Measurements from ENCODE around the gene GMPS.
"Not testable (repeated sequence)": the region's sequence is repeated elsewhere in the genome, so short reads cannot be mapped to it uniquely, and the experiment has no call there.

The GMPS gene

GRCh38 chr3:155872904-155873646 lies 2.6 kb downstream of the GMPS start:
- no peak for DNase-seq (ENCODE audit: low spot score)

DNA sequence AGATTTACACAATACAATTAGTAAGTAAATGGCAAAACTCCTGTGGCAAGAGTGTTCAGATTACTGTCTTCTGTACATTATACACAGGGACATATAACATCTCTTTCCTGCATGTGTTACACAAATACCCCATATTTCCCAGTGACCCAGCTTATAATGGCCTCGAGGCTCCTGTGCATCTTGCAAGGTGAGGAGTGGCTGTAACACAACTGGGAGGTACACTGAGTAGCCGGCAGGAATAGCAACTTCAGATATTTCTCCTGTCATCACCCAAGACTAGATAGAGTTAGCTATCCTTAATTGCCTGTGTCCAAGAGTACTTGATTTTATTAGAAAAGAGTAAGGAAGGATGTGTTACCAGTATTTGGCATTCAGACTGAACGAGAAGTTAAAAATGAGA lies 5.6 kb downstream of the GMPS start:
- no peak for DNase-seq (ENCODE audit: low spot score)

DNA sequence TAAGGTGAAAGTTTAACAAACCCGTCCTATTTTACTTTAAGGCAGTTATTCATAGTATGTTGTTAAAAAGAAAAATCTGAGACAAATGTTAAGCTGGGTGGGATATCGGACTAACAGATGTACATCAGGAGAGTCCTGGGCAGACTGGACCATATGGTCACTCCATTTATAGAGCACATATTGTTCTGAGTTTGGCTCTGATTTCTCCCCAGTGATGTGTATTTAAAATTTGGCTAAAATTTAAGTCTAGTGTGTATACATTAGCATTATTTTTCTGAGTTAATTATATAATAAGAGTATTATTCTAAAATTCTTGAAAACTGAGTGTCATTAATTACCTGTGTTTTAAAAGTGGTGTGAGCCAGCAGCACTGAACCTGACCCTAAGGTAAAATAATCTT lies 6.1 kb downstream of the GMPS start:
- DNase-seq (ENCODE audit: low spot score), result no peak

GRCh38 chr3:155880286-155880685 lies 9.8 kb downstream of the GMPS start:
- DNase-seq (ENCODE audit: low spot score), result no peak

DNA sequence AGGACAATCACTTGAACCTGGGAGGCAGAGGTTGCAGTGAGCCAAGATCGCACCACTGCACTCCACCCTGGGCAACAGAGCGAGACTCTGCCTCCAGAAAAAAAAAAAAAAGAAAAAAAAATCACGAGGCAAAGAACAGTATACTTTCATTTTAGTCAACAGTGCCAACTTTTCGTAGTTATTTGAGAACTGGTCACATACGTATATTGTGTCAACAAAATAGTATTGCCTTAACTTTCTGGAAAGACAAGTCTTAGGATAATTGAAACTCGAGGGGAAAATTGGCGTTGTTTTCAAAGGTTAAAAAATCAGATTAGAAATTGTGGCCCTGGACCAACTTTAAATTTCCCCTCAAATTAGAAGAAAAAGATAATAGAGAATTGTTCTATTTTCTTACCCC lies 13.8 kb downstream of the GMPS start:
- DNase-seq (ENCODE audit: low spot score), result no peak

DNA sequence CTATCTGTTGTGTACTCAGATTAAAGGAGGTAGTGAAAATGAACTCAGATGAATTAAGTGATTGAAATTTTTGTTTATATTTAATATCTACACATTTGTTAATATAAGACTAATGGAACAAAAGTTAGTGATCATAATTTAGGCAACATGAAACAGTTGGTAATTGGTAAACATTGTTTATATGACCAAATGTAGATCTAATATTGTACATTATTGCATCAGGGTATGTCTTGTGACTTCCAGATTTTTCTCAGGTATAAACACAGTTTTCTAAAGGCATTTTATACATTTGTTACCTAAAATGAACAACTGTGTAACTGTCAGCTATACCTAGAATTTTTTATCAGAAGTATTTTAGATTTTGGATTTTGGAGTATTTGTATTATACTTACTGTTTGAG lies 14.8 kb downstream of the GMPS start:
- no peak for DNase-seq (ENCODE audit: low spot score)

DNA sequence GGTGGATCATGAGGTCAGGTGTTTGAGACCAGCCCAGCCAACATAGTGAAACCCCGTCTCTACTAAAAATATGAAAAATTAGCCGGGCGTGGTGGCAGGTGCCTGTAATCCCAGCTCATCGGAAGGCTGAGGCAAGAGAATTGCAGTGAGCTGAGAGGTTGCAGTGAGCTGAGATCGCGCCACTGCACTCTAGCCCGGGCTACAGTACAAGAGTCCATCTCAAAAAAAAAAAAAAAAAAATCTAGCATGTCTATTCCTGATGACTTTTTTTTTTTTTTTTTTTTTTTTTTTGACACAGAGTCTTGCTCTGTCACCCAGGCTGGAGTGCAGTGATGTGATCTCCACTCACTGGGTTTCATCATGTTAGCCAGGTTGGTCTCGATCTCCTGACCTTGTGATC lies 15.9 kb downstream of the GMPS start:
- not testable (repeated sequence) for DNase-seq (ENCODE audit: low spot score)

- no peak for DNase-seq (ENCODE audit: low spot score)
These were observed 16.5 kb downstream of the GMPS start for GRCh38 chr3:155886915-155887314.

GRCh38 chr3:155889212-155889611 lies 18.8 kb downstream of the GMPS start:
- no peak for DNase-seq (ENCODE audit: low spot score)

DNA sequence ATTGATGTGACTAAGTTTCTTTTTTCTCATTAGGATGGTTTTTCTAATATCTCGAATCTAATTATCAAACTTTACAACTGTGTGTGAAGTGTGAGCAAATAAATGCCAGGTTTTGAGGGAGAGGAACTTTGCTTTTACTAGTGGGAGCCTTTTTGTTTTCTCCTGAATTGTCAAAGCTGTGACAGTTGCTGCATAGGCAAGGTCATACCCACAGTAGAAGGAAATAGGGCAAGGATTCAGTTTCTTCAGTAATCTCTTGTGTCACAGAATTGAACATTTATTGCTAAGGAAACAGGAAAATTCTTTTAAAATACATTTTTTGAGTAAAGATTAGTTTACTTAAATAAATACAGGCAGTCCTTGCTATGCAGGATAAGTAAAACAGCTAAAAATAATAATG lies 19.5 kb downstream of the GMPS start:
- DNase-seq (ENCODE audit: low spot score), result no peak

DNA sequence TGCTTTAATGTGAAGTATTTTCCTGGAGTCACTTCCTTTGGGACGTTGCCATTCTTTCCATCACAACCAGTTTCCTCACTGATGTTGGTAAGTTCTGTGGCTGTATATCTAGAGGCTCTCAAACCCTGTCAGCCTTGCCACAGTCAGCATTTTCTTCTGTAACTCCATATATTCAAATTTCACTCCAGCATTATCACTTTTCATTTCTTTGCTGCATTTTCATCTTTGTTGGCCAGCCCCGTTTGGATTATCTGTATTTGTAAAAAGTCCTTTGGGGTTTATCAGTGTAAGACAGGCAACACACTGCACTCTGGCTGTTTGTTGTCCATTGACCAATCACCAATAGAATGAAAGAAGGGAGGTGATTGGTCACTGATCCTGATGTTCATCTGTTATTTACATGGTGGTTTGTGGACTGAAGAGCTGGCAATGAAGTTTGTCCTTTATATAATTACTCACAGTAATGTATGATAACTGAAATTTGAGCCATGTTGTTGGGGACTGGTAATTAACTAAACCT lies 20.3 kb downstream of the GMPS start:
- DNase-seq (ENCODE audit: low spot score), result peak; percentile 18

DNA sequence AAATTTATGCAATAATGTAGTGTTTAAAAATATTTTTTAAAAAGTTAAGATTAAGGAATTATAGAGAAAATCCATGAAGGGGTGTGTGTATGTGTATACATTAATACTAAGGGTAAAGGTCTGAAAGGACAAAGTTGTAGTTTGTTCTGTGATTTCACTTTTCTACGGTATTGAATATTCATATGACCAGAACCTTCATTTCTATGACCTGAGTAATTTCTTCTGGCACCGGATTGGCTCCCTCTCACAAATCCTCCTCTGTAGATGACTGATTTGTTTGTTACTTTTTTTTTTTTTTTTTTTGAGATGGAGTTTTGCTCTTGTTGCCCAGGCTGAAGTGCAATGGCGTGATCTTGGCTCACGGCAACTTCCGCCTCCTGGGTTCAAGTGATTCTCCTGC lies 20.9 kb downstream of the GMPS start:
- DNase-seq (ENCODE audit: low spot score), result no peak

DNA sequence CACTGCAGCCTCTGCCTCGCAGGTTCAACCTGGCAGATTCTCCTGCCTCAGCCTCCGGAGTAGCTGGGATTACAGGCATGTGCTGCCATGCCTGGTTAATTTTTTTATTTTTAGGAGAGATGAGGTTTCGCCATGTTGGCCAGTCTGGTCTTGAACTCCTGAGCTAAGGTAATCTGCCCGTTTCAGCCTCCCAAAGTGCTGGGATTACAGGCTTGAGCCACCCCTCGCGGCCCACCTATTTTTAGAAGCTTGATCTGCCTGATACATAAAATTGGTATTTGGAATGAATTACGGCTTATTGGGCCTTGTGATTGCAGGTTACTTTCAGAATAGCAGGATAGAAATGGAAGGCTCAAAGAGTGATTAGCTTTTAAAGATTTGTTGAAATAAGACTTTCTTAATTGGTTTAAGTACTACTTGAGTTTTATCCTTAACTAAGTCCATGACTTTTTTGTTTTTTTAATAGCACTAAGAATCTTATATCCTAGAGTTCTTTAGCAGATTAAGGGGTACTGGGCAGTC lies 25.0 kb downstream of the GMPS start:
- no peak for DNase-seq (ENCODE audit: low spot score)

- DNase-seq (ENCODE audit: low spot score), result no peak
These were observed 36.5 kb downstream of the GMPS start for GRCh38 chr3:155906900-155907299.

- no peak for DNase-seq (ENCODE audit: low spot score)
These were observed 37.6 kb downstream of the GMPS start for GRCh38 chr3:155908086-155908485.

DNA sequence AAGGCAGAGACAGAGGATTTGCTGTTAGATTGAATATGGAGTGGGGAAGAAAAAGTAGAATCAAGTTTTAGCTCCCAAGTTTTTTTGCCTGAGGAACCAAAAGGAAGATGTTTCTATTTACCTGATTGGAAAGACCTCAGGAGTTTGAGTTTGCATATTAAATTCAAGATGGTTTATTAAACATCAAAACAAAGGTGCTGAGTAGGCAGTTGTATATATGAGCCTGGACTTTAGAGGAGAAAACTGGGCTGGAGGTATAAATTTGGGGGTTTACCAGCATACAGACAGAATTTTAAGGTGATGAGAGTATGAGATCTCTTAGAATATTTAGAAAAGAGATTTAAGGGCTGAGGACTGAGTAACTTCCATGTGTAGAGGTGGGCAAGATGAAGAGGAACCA lies 38.2 kb downstream of the GMPS start:
- DNase-seq (ENCODE audit: low spot score), result no peak

GRCh38 chr3:155912090-155912489 lies 41.6 kb downstream of the GMPS start:
- DNase-seq (ENCODE audit: low spot score), result no peak

- DNase-seq (ENCODE audit: low spot score), result no peak
These were observed 42.2 kb downstream of the GMPS start for GRCh38 chr3:155912579-155913190.

- DNase-seq (ENCODE audit: low spot score), result no peak
These were observed 47.3 kb downstream of the GMPS start for GRCh38 chr3:155917781-155918180.

DNA sequence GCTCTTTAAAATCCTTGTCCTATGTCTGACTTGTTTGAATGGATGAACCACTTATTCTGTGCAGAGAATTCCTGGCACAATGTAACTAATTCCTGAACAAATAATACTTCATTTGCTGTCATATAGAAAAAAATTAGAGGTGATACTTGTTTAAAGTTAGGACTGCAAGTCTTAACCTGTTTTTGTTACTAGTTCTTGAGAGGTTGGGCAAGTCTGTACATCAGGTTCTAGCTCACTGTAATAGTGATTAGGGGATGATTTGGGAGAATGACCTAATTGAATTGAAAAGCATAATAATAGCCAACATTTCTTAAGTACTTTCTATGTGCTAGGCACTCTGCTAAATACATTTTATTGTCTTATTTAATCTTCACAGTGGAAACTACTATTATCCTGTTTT lies 49.3 kb downstream of the GMPS start:
- no peak for DNase-seq (ENCODE audit: low spot score)

GRCh38 chr3:155921486-155921885 lies 51.0 kb downstream of the GMPS start:
- DNase-seq (ENCODE audit: low spot score), result no peak

DNA sequence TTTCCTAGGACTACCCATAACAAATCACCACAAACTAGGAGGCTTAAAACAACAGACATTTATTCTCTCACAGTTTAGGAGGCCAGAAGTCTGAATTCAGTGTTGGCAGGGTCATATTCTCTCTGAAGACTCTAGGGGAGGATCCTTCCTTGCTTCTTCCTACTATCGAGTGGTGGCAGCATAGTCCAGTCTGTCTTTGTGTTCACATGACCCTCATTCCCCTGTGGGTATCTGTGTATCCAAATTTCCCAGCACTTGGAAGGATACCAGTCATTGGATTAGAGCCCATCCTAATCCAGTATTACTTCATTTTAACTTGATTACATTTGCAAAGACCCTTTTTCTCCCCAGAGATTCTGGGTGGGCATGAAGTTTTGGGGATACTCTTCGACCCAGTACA lies 63.8 kb downstream of the GMPS start:
- peak; percentile 9 for DNase-seq (ENCODE audit: low spot score)

- DNase-seq (ENCODE audit: low spot score), result no peak
These were observed 68.0 kb downstream of the GMPS start for GRCh38 chr3:155938409-155938808.

- DNase-seq (ENCODE audit: low spot score), result no peak
These were observed 70.9 kb downstream of the GMPS start for GRCh38 chr3:155941354-155941753.
